ENCODE data around the gene EXOC3L1.

The EXOC3L1 gene

GRCh38 chr16:67163164-67163998, 26.6 kb downstream of the EXOC3L1 start:
- no peak for DNase-seq

GRCh38 chr16:67162506-67163163, 27.3 kb downstream of the EXOC3L1 start:
- no peak for DNase-seq

- no peak for DNase-seq
These were observed 28.3 kb downstream of the EXOC3L1 start for GRCh38 chr16:67161595-67162058.

GRCh38 chr16:67158637-67159600, 31.0 kb downstream of the EXOC3L1 start:
- no peak for DNase-seq

- DNase-seq, result no peak
These were observed 31.9 kb downstream of the EXOC3L1 start for GRCh38 chr16:67157892-67158635.

GRCh38 chr16:67157106-67157748, 32.7 kb downstream of the EXOC3L1 start:
- no peak for DNase-seq

- no peak for DNase-seq
These were observed 33.6 kb downstream of the EXOC3L1 start for GRCh38 chr16:67156143-67156844.

- DNase-seq, result no peak
These were observed 34.4 kb downstream of the EXOC3L1 start for GRCh38 chr16:67155295-67156142.

GRCh38 chr16:67154578-67155294, 35.2 kb downstream of the EXOC3L1 start:
- DNase-seq, result no peak

- DNase-seq, result no peak
These were observed 38.4 kb downstream of the EXOC3L1 start for GRCh38 chr16:67151431-67152097.

- DNase-seq, result no peak
These were observed 39.0 kb downstream of the EXOC3L1 start, which contains the start of gene B3GNT9 for GRCh38 chr16:67150833-67151396. B3GNT9 (minus strand) TSS chr16:67150998; CDS start chr16:67150485, 513 bp downstream.

GRCh38 chr16:67150047-67150832, 39.7 kb downstream of the EXOC3L1 start:
- no peak for DNase-seq

- no peak for DNase-seq
These were observed 40.5 kb downstream of the EXOC3L1 start for GRCh38 chr16:67149276-67150046.

GRCh38 chr16:67148656-67149275, 41.2 kb downstream of the EXOC3L1 start:
- DNase-seq, result no peak

GRCh38 chr16:67148221-67148620, 41.7 kb downstream of the EXOC3L1 start:
- no peak for DNase-seq

Data from NCI-H1417 treated with DMSO at 0.1 percent for 48 hours (cell line).